ENCODE measurements around the gene EPHA8. TPM values are rescaled to one million over a fixed set of nuclear protein-coding genes. Genes with fewer than 3 reads are reported as not detected.

EPHA8 gene
- not detected for polyA plus RNA-seq (2012; ENCODE audit: insufficient read depth, insufficient read length)

- DNase-seq (ENCODE audit: low read depth, low spot score), result no peak
- H3K4me3 ChIP-seq (ENCODE audit: low read length), result no peak within 1 kb of the TSS
These were observed at the start of gene EPHA8 for GRCh38 chr1:22562584-22563583. EPHA8 (plus strand) TSS chr1:22563489; CDS start chr1:22563636, 147 bp downstream.

- H3K4me3 ChIP-seq (ENCODE audit: low read length), result no peak overlapping the region
- DNase-seq (ENCODE audit: low read depth, low spot score), result no peak
These were observed 46.2 kb upstream of the EPHA8 start for GRCh38 chr1:22516906-22517571.

- no peak for DNase-seq (ENCODE audit: low read depth, low spot score)
These were observed 45.3 kb upstream of the EPHA8 start for GRCh38 chr1:22517956-22518355.

GRCh38 chr1:22518379-22518778 lies 44.9 kb upstream of the EPHA8 start:
- H3K4me3 ChIP-seq (ENCODE audit: low read length), result no peak overlapping the region
- no peak for DNase-seq (ENCODE audit: low read depth, low spot score)

More at GRCh38 chr1:22517956-22518355, 45.3 kb upstream of the EPHA8 start:
- H3K4me3 ChIP-seq (ENCODE audit: low read length), result no peak overlapping the region

- DNase-seq (ENCODE audit: low read depth, low spot score), result no peak
- no peak overlapping the region for H3K4me3 ChIP-seq (ENCODE audit: low read length)
These were observed 42.4 kb upstream of the EPHA8 start for GRCh38 chr1:22520871-22521270.

GRCh38 chr1:22521692-22522091 lies 41.6 kb upstream of the EPHA8 start:
- DNase-seq (ENCODE audit: low read depth, low spot score), result no peak

GRCh38 chr1:22522221-22522743 lies 41.0 kb upstream of the EPHA8 start:
- H3K4me3 ChIP-seq (ENCODE audit: low read length), result no peak overlapping the region
- no peak for DNase-seq (ENCODE audit: low read depth, low spot score)

More at GRCh38 chr1:22521692-22522091, 41.6 kb upstream of the EPHA8 start:
- no peak overlapping the region for H3K4me3 ChIP-seq (ENCODE audit: low read length)

GRCh38 chr1:22524481-22524880 lies 38.8 kb upstream of the EPHA8 start:
- H3K4me3 ChIP-seq (ENCODE audit: low read length), result no peak overlapping the region
- no peak for DNase-seq (ENCODE audit: low read depth, low spot score)

- DNase-seq (ENCODE audit: low read depth, low spot score), result no peak
- H3K4me3 ChIP-seq (ENCODE audit: low read length), result no peak overlapping the region
These were observed 38.1 kb upstream of the EPHA8 start for GRCh38 chr1:22525211-22525610.

GRCh38 chr1:22525646-22526045 lies 37.6 kb upstream of the EPHA8 start:
- H3K4me3 ChIP-seq (ENCODE audit: low read length), result no peak overlapping the region
- no peak for DNase-seq (ENCODE audit: low read depth, low spot score)

GRCh38 chr1:22526098-22526497 lies 37.2 kb upstream of the EPHA8 start:
- DNase-seq (ENCODE audit: low read depth, low spot score), result no peak
- H3K4me3 ChIP-seq (ENCODE audit: low read length), result no peak overlapping the region

- H3K4me3 ChIP-seq (ENCODE audit: low read length), result no peak overlapping the region
- DNase-seq (ENCODE audit: low read depth, low spot score), result no peak
These were observed 36.6 kb upstream of the EPHA8 start for GRCh38 chr1:22526677-22527076.

- DNase-seq (ENCODE audit: low read depth, low spot score), result no peak
These were observed 36.2 kb upstream of the EPHA8 start for GRCh38 chr1:22527122-22527521.

GRCh38 chr1:22527555-22528296 lies 35.6 kb upstream of the EPHA8 start:
- no peak overlapping the region for H3K4me3 ChIP-seq (ENCODE audit: low read length)
- DNase-seq (ENCODE audit: low read depth, low spot score), result no peak

More at GRCh38 chr1:22527122-22527521, 36.2 kb upstream of the EPHA8 start:
- H3K4me3 ChIP-seq (ENCODE audit: low read length), result no peak overlapping the region

- no peak overlapping the region for H3K4me3 ChIP-seq (ENCODE audit: low read length)
- no peak for DNase-seq (ENCODE audit: low read depth, low spot score)
These were observed 34.8 kb upstream of the EPHA8 start for GRCh38 chr1:22528451-22528850.

GRCh38 chr1:22529901-22530621 lies 33.2 kb upstream of the EPHA8 start:
- H3K4me3 ChIP-seq (ENCODE audit: low read length), result no peak overlapping the region
- DNase-seq (ENCODE audit: low read depth, low spot score), result no peak

GRCh38 chr1:22530715-22531114 lies 32.6 kb upstream of the EPHA8 start:
- no peak for DNase-seq (ENCODE audit: low read depth, low spot score)

GRCh38 chr1:22531251-22531650 lies 32.0 kb upstream of the EPHA8 start:
- no peak for DNase-seq (ENCODE audit: low read depth, low spot score)
- no peak overlapping the region for H3K4me3 ChIP-seq (ENCODE audit: low read length)

More at GRCh38 chr1:22530715-22531114, 32.6 kb upstream of the EPHA8 start:
- no peak overlapping the region for H3K4me3 ChIP-seq (ENCODE audit: low read length)
